GM21786 (cell line): ENCODE measurements around the gene C17orf107.
"Not testable (repeated sequence)": the region's sequence is repeated elsewhere in the genome, so short reads cannot be mapped to it uniquely, and the experiment has no call there.

Experiments used
- ATAC-seq: cut with Tn5 transposase; IDR thresholded peaks from one replicate; pipeline ENCODE4 v1.9.1; 2021; ENCODE audit not compliant: unreplicated experiment

C17orf107 gene

DNA sequence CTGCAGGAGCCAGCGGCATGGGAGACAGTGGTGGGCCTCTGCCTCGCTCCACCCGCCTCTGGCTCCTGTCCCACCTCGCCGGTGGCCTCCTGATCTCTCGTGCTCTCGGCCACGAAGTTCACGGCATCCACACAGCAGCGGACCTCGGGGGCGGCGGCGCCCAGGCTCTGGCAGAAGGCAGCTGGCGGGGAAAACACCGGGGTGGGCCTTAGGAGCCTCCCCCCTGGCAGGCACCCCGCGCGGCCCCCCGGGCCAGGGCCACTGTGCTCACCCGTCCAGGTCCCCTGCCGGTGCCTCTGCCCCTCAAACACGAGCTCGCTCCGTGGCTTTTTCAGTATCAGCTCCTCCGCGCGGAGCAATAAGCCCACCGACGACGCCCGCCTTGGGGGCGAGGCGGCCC lies 409 bp upstream of the C17orf107 start:
- ATAC-seq: no peak

DNA sequence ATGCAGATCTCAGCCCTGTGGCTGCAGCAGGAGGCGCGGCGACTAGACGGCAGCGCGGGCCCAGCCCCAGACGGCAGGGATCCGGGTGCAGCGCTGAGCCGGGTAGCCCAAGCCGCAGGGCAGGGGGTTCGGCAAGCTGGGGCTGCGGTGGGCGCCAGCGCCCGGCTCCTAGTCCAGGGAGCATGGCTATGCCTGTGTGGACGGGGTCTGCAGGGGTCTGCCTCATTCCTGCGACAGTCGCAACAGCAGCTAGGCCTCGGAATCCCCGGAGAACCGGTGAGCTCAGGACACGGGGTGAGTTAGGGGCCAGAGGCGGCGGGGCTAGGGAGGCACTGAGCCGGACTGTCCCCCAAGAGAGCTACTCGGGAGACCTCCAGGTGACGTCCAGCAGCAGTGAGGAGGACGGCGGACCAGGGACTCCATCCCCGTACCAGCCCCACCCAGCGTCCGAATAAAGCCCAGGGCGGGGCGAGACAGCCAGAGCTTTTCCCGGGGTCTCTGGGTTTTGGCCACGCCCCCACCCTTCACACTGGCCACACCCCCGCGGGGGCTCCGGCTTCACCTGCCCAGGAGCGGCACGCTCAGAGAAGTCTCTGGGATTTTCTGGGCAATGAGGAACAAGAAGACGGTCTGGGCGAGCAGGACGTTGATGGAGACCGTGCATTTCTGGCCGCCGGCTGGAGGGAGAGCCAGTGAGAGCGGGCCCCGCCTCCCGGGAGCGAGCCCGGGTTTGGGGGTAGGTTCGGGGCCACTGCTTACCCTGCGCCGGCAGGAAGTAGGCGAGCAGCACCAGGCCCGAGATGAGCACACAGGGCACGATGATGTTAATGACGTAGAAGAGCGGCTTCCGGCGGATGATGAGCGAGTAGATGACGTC lies 1.1 kb downstream of the C17orf107 start:
- no peak for ATAC-seq

GRCh38 chr17:4901108-4901647 lies 1.8 kb downstream of the C17orf107 start:
- no peak for ATAC-seq

DNA sequence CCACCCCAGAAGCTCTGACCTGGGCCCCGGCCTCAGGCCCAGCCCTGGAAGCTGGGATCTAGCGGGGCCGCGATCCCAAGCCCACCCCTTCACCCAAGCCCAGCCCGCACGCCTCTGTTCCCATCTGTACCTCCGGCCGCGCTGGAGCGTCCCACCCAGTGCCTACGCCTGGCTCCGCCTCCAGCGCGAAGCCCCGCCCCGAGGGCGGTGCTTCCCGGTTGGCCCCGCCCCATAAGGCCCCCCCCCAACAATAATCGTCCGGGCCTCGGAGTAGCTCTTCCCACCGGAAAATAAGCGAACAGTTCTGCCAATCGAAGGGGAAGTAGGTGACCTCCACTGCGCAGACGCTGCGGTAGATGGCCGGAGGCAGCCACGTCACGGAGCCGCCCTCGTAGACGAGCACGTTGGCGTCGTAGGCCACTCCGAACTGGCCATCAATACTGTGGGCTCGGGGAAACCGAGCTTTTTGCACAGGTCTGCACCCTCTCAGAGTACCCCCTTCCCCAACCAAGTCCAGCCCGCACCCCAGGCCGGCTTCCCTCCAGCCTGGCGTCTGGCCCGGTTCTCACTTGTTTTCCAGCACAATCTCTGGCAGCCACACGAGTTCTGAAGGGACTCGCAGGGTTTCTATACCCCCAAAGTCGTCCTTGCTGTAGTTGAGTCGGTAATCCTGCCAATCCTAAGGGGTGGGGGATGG lies 2.5 kb downstream of the C17orf107 start:
- no peak for ATAC-seq

GRCh38 chr17:4902540-4902939 lies 3.2 kb downstream of the C17orf107 start:
- ATAC-seq: no peak

GRCh38 chr17:4903051-4903818 lies 3.9 kb downstream of the C17orf107 start, which contains the start of gene CHRNE:
Gene CHRNE (minus strand): TSS chr17:4903098. CDS start chr17:4903063, 35 bp downstream.
- ATAC-seq: no peak

GRCh38 chr17:4906642-4907041 lies 7.3 kb downstream of the C17orf107 start:
- not testable (repeated sequence) for ATAC-seq

- ATAC-seq: no peak
These were observed 9.0 kb downstream of the C17orf107 start for GRCh38 chr17:4908301-4908700.

DNA sequence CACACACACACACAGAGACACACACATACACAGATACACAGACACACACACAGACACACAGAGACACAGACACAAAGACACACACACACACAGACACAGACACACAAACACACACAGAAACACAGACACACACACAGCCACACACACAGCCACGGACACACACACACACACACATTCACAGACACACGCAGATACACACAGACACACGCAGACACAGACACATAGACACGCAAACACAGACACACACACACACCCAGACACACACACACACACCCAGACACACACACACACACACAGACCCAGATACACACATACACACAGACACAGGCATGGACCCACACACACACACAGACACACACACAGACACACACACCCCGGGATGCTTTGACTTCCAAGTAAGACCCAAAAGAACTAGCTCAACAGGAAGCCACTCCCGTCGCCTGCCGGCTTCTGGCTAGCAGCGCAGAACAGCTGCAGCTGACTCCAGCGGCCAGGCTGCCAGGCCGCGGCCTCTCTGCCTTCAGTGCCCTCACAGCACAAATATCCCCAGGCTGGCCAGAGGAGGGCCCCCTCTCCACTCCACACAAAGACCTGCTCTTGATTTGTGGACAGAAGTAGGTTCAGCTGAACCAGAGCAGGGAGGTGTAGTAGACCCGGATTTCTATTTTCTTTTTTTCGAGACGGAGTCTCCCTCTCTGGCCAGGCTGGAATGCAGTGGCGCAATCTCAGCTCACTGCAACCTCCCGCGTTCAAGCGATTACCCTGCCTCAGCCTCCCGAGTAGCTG lies 9.6 kb downstream of the C17orf107 start:
- no peak for ATAC-seq

- no peak for ATAC-seq
These were observed 14.7 kb downstream of the C17orf107 start for GRCh38 chr17:4913994-4914393.

DNA sequence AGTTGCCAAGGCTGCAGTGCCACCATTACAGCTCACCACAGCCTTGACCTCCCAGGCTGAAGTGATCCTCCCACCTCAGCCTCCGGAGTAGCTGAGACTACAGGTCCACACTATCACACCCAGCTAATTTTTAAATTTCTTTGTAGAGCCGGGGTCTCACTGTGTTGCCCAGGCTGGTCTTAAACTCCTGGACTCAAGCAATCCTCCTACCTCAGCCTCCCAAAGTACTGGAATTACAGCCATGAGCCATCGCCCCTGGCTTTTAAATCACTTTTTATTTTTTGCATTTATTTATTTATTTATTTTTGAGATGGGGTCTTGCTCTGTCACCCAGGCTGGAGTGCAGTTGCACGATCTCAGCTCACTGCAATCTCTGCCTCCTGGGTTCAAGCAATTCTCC lies 15.2 kb downstream of the C17orf107 start:
- not testable (repeated sequence) for ATAC-seq

DNA sequence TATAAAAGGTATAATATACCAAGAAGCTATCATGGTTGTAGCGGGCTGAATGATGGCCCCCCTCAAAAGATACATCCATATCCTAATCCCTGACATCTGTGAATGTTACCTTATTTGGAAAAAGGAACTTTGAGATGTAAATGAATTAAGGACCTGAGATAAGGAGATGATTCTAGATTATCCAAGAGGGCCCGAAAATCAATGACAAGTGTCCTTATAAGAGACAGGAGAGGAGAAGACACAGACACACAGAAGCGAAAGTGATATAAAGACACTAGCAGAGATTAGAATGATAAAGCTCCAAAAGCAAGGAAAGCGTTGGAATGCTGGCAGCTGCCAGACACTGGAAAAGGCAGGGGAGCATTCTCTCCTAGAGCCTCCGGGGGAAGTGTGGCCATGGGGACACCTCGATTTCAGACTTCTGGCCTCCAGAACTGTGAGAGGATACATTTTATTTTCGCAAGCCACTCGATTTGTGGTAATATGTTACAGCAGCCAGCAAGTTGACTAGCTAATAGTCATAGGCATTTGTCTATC lies 20.2 kb downstream of the C17orf107 start:
- ATAC-seq: no peak

DNA sequence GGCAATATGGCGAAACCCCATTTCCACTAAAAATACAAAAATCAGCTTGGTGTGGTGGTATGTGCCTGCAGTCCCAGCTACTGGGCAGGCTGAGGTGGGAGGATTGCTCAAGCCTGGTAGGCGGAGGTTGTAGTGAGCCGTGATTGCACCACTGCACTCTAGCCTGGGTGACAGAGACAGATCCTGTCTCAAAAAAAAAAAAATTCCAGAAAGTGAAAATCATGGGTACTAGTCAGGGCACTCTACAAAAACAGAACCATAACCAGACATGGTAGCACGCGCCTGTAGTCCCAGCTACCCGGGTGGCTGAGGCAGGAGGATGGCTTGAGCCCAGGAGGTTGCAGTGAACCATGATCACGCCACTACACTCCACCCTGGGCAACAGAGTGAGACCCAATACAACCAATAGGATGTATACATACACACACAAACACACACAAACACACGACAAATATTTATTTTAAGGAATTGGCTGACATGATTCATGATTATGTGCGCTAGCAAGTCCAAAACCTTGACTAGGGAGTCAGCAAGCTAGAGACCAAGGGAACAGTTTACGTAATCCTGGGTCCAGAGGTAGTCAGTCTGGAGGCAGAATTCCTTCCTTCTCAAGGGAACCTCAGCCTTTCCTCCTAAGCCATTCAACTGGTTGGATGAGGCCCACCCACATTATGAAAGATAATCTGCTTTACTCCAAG lies 21.2 kb downstream of the C17orf107 start:
- no peak for ATAC-seq

DNA sequence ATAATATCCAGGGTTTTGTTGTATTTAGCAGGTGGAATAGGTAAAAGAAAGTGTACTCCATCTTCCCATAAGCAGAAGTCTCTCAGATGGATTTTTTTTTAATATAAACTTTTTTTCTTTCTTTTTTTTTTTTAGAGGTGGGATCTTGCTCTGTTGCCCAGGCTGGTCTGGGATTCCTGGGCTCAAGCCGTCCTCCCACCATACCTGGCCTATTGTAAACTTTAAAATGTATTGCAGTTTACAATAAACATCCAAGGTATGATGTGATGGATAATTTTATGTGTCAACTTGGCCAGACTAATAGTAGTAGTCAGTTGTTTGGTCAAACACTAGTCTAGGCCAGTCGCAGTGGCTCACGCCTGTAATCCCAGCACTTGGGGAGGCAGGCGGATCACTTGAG lies 22.0 kb downstream of the C17orf107 start:
- no peak for ATAC-seq

- ATAC-seq: not testable (repeated sequence)
These were observed 27.4 kb downstream of the C17orf107 start for GRCh38 chr17:4926577-4927335.

GRCh38 chr17:4928881-4929280 lies 29.5 kb downstream of the C17orf107 start:
- ATAC-seq: no peak

DNA sequence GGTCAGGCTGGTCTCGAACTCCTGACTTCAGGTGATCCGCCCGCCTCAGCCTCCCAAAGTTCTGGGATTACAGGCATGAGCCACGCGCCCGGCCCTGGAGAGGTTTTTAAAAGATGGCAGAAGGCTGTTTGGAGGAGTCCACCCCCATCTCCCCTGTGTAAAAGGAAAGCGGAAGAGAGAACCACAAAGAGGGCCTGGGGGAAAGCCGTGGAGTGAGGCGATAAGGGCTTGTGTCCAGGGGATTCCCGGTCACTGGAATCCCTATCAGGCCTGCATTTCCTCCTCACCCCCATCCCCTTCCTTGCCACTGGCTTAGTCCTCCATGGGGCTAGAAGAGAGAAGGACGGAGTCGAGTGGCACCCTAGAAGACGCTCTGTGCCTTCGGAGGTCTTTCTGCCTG lies 32.6 kb downstream of the C17orf107 start, which contains the start of gene GP1BA:
Gene GP1BA, plus strand, starts transcription at position 315 of the 400 bp plus-strand sequence. CDS start 328 bp downstream, outside the sequence.
- ATAC-seq: no peak

DNA sequence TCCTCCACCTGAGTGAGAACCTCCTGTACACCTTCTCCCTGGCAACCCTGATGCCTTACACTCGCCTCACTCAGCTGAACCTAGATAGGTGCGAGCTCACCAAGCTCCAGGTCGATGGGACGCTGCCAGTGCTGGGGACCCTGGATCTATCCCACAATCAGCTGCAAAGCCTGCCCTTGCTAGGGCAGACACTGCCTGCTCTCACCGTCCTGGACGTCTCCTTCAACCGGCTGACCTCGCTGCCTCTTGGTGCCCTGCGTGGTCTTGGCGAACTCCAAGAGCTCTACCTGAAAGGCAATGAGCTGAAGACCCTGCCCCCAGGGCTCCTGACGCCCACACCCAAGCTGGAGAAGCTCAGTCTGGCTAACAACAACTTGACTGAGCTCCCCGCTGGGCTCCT lies 33.4 kb downstream of the C17orf107 start:
- no peak for ATAC-seq

DNA sequence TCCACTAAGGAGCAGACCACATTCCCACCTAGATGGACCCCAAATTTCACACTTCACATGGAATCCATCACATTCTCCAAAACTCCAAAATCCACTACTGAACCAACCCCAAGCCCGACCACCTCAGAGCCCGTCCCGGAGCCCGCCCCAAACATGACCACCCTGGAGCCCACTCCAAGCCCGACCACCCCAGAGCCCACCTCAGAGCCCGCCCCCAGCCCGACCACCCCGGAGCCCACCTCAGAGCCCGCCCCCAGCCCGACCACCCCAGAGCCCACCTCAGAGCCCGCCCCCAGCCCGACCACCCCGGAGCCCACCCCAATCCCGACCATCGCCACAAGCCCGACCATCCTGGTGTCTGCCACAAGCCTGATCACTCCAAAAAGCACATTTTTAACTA lies 34.3 kb downstream of the C17orf107 start:
- ATAC-seq: no peak
